Breast epithelium (tissue), 4 donors: ENCODE measurements around the gene ZCCHC18. TPM values are rescaled to one million over a fixed set of nuclear protein-coding genes. Genes with fewer than 3 reads are reported as not detected.

Experiments
- DNase-seq, 2 donors: peaks; one replicate each; pipeline ENCODE4 v3.0.0-alpha.2; 2019; ENCODE audit warnings: low spot score in 2 of 2
- H3K27ac ChIP-seq, 2 donors: fragments of 200-600 bp; sonication (generic) in 1 of 2; one replicate each; pipeline ENCODE4 v1.5.1; 2016 to 2019; ENCODE audit warnings: mild to moderate bottlenecking in 1 of 2
- H3K27me3 ChIP-seq, 2 donors: fragments of 200-600 bp; sonication (generic) in 1 of 2; one replicate each; pipeline versions ENCODE4 v1.5.1 to v1.6.0; 2017 to 2019; ENCODE audit warnings: control low read depth in 1 of 2, mild to moderate bottlenecking in 1 of 2
- H3K36me3 ChIP-seq: fragments of 200-600 bp; one replicate; pipeline ENCODE4 v1.5.1; 2019
- H3K4me1 ChIP-seq, 2 donors: fragments of 200-600 bp; sonication (generic); one replicate each; pipeline ENCODE4 v1.5.1; 2016 to 2019; ENCODE audit warnings: control low read depth in 1 of 2
- H3K4me3 ChIP-seq, 3 donors: fragments of 200-600 bp; sonication (generic); 1 replicate in 2 of 3; 2 replicates in 1 of 3; pipeline ENCODE4 v1.5.1; 2016 to 2019; ENCODE audit warnings: mild to moderate bottlenecking in 3 of 3, moderate library complexity in 2 of 3
- H3K9me3 ChIP-seq, 2 donors: fragments of 200-600 bp; sonication (generic) in 1 of 2; one replicate each; pipeline ENCODE4 v1.5.1; 2016 to 2019; ENCODE audit warnings: control low read depth in 1 of 2
- POLR2A ChIP-seq: fragments of 450-650 bp; IDR thresholded peaks from one replicate; pipeline ENCODE4 v1.6.1; 2016; ENCODE audit warnings: antibody characterized with exemption, mild to moderate bottlenecking, moderate library complexity
- POLR2AphosphoS5 ChIP-seq, 3 donors: sonication (generic); formaldehyde crosslinking; IDR thresholded peaks; one replicate each; pipeline ENCODE4 v1.6.1; 2017; ENCODE audit warnings: antibody characterized with exemption in 3 of 3
- intact Hi-C: fragments of 100-400 bp; cut with DNase I; formaldehyde crosslinking; loops from one replicate; pipeline ENCODE4 v1.15.1; 2023; ENCODE audit warnings: low total_unique reads
- total RNA-seq, 3 donors: library from RNA; depleted of rRNA; stranded (reverse); fragments of >200 nt; gene quantifications; one replicate each; pipeline ENCODE4 v1.1.0, GENCODE V29; 2016
- TF ChIP-seq, protein P1 (sequence below), 3 donors: fragments of 450-650 bp; IDR thresholded peaks; one replicate each; pipeline ENCODE4 v1.5.1; 2016 to 2017; ENCODE audit warnings: antibody characterized with exemption in 3 of 3, mild to moderate bottlenecking in 3 of 3, moderate library complexity in 3 of 3

Gene ZCCHC18
- total RNA-seq, 3 donors from 2014 or later: 0.59 to 5.2 (median 1.1) TPM

DNA sequence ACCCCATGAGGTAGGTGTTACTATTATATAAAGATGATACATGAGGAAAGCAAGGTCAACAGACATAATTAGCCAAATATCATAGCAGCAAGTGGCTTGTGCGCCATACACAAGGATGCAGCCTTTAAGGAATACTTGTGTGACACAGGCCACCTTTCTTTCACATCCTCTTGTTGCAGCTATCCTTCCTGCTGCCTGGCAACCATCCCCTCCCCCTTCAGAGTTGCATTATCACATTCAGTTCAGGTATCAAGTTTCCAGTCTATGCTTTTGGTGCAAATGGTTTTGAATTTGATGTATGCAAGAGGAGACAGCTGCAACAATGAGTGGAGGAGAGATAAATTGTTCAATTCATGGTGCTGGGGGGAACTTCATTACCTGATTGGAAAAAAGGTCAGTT is 6.4 kb downstream of the ZCCHC18 start:
- Histone ChIP-seq H3K36me3 (no peaks in the 10 kb centered on the region), H3K4me3 (no peak overlapping the region), H3K4me1 (no peaks in the 10 kb centered on the region), H3K27ac (no peak overlapping the region), H3K27me3 (peaks cover 0 to 30% of the 10 kb centered on the region in 2 donors), H3K9me3 (no peaks in the 10 kb centered on the region)
- no peak for DNase-seq
- intact Hi-C loops: no loop called here
- TF ChIP-seq, protein P1, sequence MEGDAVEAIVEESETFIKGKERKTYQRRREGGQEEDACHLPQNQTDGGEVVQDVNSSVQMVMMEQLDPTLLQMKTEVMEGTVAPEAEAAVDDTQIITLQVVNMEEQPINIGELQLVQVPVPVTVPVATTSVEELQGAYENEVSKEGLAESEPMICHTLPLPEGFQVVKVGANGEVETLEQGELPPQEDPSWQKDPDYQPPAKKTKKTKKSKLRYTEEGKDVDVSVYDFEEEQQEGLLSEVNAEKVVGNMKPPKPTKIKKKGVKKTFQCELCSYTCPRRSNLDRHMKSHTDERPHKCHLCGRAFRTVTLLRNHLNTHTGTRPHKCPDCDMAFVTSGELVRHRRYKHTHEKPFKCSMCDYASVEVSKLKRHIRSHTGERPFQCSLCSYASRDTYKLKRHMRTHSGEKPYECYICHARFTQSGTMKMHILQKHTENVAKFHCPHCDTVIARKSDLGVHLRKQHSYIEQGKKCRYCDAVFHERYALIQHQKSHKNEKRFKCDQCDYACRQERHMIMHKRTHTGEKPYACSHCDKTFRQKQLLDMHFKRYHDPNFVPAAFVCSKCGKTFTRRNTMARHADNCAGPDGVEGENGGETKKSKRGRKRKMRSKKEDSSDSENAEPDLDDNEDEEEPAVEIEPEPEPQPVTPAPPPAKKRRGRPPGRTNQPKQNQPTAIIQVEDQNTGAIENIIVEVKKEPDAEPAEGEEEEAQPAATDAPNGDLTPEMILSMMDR (IDR thresholded peaks at IDR 0.05): no peak
- TF ChIP-seq POLR2A: no peak
- TF ChIP-seq POLR2AphosphoS5 (IDR thresholded peaks at IDR 0.05): no peak

DNA sequence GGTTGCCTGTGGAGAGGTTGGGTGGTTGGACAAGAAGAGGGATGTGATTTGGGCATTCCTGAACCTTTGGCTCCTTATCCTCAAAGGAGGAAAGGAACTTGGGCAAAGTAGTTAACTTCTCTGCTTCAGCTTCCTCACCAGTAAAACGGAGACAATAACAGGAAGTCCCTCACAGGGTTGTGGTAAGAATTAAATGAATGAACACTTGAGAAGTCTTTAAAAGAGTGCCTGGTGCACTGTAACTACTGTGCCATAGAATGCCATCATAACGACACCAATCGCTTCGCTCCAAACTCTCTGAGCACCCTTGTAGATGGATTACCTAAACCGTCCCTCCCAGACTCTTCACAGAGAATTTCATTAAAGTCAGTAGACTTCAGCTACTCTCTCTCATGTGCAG is 10.5 kb downstream of the ZCCHC18 start:
- intact Hi-C loops: no loop called here
- H3K9me3 ChIP-seq: no peaks in the 10 kb centered on the region
- H3K27me3 ChIP-seq: peaks cover 0 to 18% of the 10 kb centered on the region in 2 donors
- no peak overlapping the region for H3K27ac ChIP-seq
- no peak overlapping the region for H3K4me3 ChIP-seq
- no peaks in the 10 kb centered on the region for H3K36me3 ChIP-seq
- DNase-seq: no peak
- H3K4me1 ChIP-seq: no peaks in the 10 kb centered on the region
- no peak for TF ChIP-seq POLR2A
- TF ChIP-seq, protein P1 (IDR thresholded peaks at IDR 0.05): no peak
- TF ChIP-seq POLR2AphosphoS5 (IDR thresholded peaks at IDR 0.05): no peak

DNA sequence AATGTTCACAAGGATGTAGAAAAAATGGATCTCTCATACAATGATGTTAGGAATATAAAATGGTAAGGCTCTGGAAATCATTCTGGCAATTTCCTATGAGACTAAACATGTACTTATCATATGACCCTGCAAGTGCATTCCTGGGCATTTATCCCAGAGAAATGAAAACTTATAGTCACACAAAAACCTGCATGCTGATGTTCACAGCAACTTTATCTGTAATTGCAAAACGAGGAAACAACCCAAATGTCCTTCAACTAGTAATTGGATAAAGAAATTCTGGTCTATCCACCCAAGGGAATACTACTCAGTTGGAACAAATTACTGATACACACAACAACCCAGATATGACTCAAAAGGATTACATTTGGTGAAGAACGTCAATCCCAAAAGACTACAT is 14.5 kb downstream of the ZCCHC18 start:
- intact Hi-C loops: no loop called here
- TF ChIP-seq POLR2A (no peak), POLR2AphosphoS5 (IDR thresholded peaks at IDR 0.05) (no peak)
- TF ChIP-seq, protein P1 (IDR thresholded peaks at IDR 0.05): no peak
- H3K4me1 ChIP-seq: no peaks in the 10 kb centered on the region
- H3K4me3 ChIP-seq: no peak overlapping the region
- no peaks in the 10 kb centered on the region for H3K36me3 ChIP-seq
- H3K9me3 ChIP-seq: no peaks in the 10 kb centered on the region
- no peak for DNase-seq
- no peak overlapping the region for H3K27ac ChIP-seq
- peaks cover 0 to 23% of the 10 kb centered on the region in 2 donors for H3K27me3 ChIP-seq

DNA sequence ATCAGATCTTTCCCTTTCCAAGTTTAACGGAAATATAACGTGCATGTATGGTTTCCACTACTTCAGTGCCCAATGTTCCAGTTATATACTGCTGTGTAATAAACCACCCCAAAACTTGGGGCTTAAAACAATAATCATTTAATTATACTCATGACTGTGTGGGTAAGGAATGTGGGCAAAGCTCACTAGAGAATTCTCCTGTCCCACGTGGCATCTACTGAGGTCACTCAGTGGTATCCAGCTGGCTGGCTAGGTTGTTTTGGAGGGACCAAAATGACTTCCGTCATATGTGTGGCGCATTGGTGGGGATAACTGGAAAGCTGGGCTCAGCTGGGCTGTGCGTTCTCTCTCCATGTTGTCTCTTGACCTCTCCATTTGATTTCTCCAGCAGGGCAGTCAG is 18.5 kb downstream of the ZCCHC18 start:
- Histone ChIP-seq H3K4me1 (no peaks in the 10 kb centered on the region), H3K27me3 (peaks cover 0 to 32% of the 10 kb centered on the region in 2 donors), H3K9me3 (no peaks in the 10 kb centered on the region), H3K4me3 (no peak overlapping the region), H3K36me3 (no peaks in the 10 kb centered on the region), H3K27ac (no peak overlapping the region)
- no peak for DNase-seq
- no peak for TF ChIP-seq POLR2AphosphoS5 (IDR thresholded peaks at IDR 0.05)
- intact Hi-C loops: no loop called here

DNA sequence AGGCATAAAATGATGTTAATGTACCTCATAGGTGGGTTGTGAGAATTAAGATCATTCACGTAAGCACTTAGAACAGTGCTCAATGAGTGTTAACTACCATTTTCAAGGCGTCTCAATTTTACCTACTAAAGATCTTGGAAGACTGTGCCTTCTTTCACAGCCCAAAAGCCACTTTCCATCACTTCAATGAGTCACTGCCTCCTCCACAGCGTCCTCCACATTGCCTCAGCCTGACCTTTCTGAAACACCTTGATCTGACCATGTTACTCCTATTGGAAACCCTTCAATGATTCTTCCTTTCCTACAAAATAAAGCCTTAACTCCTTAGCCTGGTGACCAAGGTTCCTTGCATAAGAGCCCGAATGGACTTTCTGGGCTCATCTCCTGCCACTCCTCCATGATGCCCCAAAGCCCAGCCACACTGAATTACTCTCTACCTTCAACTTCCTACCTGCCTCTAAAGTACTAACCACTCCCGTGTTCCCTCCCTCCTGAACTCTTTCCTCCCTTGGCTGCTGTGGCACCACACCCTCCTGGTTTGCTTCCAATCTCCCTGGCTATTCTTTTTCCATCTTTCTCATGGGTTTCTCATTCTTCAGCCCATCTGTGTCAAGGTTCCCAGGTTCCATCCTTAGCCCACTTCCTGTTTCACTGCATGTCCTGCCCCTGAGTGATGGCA is 22.4 kb downstream of the ZCCHC18 start:
- Histone ChIP-seq H3K9me3 (no peaks in the 10 kb centered on the region), H3K27me3 (peaks cover 0 to 31% of the 10 kb centered on the region in 2 donors), H3K4me3 (no peak overlapping the region), H3K27ac (no peak overlapping the region), H3K36me3 (no peaks in the 10 kb centered on the region), H3K4me1 (no peaks in the 10 kb centered on the region)
- intact Hi-C loops: no loop called here
- DNase-seq: no peak
- TF ChIP-seq POLR2A: no peak
- TF ChIP-seq, protein P1 (IDR thresholded peaks at IDR 0.05): no peak
- TF ChIP-seq POLR2AphosphoS5 (IDR thresholded peaks at IDR 0.05): no peak
